Endothelial cell of umbilical vein (primary cell): Measurements from ENCODE around the gene GPR157. TPM values are rescaled to one million over a fixed set of nuclear protein-coding genes. Genes with fewer than 3 reads are reported as not detected.

ENCODE experiments used
- BruUV-seq: library from RNA; stranded (reverse); fragments of 400-500 nt; replicated peaks from 2 replicates; lab custom pipeline; 2021; lab: Mats Ljungman, UMichigan
- CTCF ChIA-PET: fragments of 300-600, 350-600 bp; sonication (Branson Sonifier 250); formaldehyde crosslinking; loops from one replicate; lab custom pipeline; 2021; ENCODE audit warnings: antibody characterized with exemption, inconsistent platforms; lab: Charles Lee
- POLR2A ChIA-PET: fragments of 300-600, 350-600 bp; sonication (Branson Sonifier 250); formaldehyde crosslinking; loops from one replicate; lab custom pipeline; 2021; ENCODE audit warnings: antibody characterized with exemption, inconsistent platforms; lab: Charles Lee
- DNase-seq: peaks from one replicate; pipeline ENCODE4 v3.0.0-alpha.2; 2011; ENCODE audit warnings: low read depth, low spot score
- FAIRE-seq: peaks from 2 replicates; lab custom pipeline; 2011; peaks lifted over from hg19 to GRCh38; lab: Jason Lieb, UNC
- H2AFZ ChIP-seq: 2 replicates; pipeline ENCODE4 v1.6.0; 2012; ENCODE audit warnings: low read depth, low read length, control low read depth, inconsistent platforms
- H3K27ac ChIP-seq: 2 replicates; pipeline ENCODE4 v1.5.1; 2011; ENCODE audit warnings: low read depth, mild to moderate bottlenecking, control low read depth, low read length, moderate library complexity; ENCODE audit not compliant: insufficient read depth
- H3K27me3 ChIP-seq, 2 experiments: 2 replicates each; pipeline versions ENCODE4 v1.6.0 to v1.6.1; 2011; ENCODE audit warnings: low read length in 2 of 2, mixed read lengths in 1 of 2; ENCODE audit not compliant: control insufficient read depth in 2 of 2, insufficient read depth in 2 of 2
- H3K36me3 ChIP-seq, 2 experiments: 2 replicates in 1 of 2; 3 replicates in 1 of 2; pipeline ENCODE4 v1.5.1; 2011; ENCODE audit warnings: low read length in 2 of 2, mild to moderate bottlenecking in 1 of 2, moderate library complexity in 1 of 2; ENCODE audit not compliant: control insufficient read depth in 2 of 2, insufficient read depth in 2 of 2; ENCODE audit errors: extremely low read depth in 1 of 2
- H3K4me1 ChIP-seq: 3 replicates; pipeline ENCODE4 v1.5.1; 2011; ENCODE audit warnings: mild to moderate bottlenecking, low read length; ENCODE audit not compliant: control insufficient read depth, insufficient read depth; ENCODE audit errors: extremely low read depth
- H3K4me2 ChIP-seq: 2 replicates; pipeline ENCODE4 v1.6.1; 2011; ENCODE audit warnings: low read length, control low read depth, mixed read lengths; ENCODE audit not compliant: insufficient read depth
- H3K4me3 ChIP-seq, 3 experiments: fragments of 200-600 bp in 1 of 3; sonication (generic), shearing (Covaris generic) in 1 of 3; replicated peaks in 1 of 3; 2 replicates each; pipeline ENCODE4 v1.5.1; 2011 to 2016; ENCODE audit warnings: control low read depth in 3 of 3, low read length in 3 of 3, mild to moderate bottlenecking in 2 of 3, inconsistent platforms in 1 of 3, low read depth in 1 of 3, moderate library complexity in 1 of 3; ENCODE audit not compliant: insufficient read depth in 1 of 3
- H3K79me2 ChIP-seq: 2 replicates; pipeline ENCODE4 v1.6.0; 2012; ENCODE audit warnings: low read length, inconsistent platforms; ENCODE audit not compliant: control insufficient read depth, insufficient read depth
- H3K9ac ChIP-seq: replicated peaks from 2 replicates; pipeline ENCODE3; 2011; ENCODE audit warnings: low read length, control low read depth; ENCODE audit not compliant: insufficient read depth; ENCODE audit errors: extremely low read depth
- H3K9me1 ChIP-seq: replicated peaks from 3 replicates; pipeline ENCODE4 v1.6.0; 2011; ENCODE audit warnings: mild to moderate bottlenecking, low read length; ENCODE audit not compliant: control insufficient read depth, insufficient read depth; ENCODE audit errors: extremely low read depth
- H3K9me3 ChIP-seq: replicated peaks from 2 replicates; pipeline ENCODE4 v1.5.1; 2012; ENCODE audit warnings: low read length, inconsistent platforms; ENCODE audit not compliant: control insufficient read depth, insufficient read depth
- H4K20me1 ChIP-seq: replicated peaks from 2 replicates; pipeline ENCODE3; 2011; ENCODE audit warnings: mild to moderate bottlenecking, low read length; ENCODE audit not compliant: control insufficient read depth, insufficient read depth; ENCODE audit errors: extremely low read depth
- CTCF ChIP-seq, 2 donors: IDR thresholded peaks; 1 replicate in 1 of 2; 2 replicates in 1 of 2; pipeline ENCODE4 v1.5.1; 2011; ENCODE audit warnings: low read length in 2 of 2, mild to moderate bottlenecking in 2 of 2, moderate library complexity in 2 of 2, control low read depth in 1 of 2, inconsistent platforms in 1 of 2, low read depth in 1 of 2; ENCODE audit not compliant: insufficient read depth in 1 of 2; ENCODE audit errors: extremely low read depth in 1 of 2
- EZH2 ChIP-seq: IDR thresholded peaks from 2 replicates; pipeline ENCODE4 v1.6.1; 2012; ENCODE audit warnings: borderline replicate concordance, low read depth, mild to moderate bottlenecking, moderate library complexity, low read length, inconsistent platforms; ENCODE audit not compliant: severe bottlenecking
- FOS ChIP-seq: IDR thresholded peaks from 2 replicates; pipeline ENCODE4 v1.6.1; 2011; ENCODE audit warnings: mild to moderate bottlenecking, low read length, moderate library complexity, borderline replicate concordance; ENCODE audit not compliant: insufficient read depth
- GATA2 ChIP-seq: IDR thresholded peaks from 2 replicates; pipeline ENCODE4 v1.7.0; 2011; ENCODE audit warnings: low read depth, mild to moderate bottlenecking, moderate library complexity, mixed read lengths, low read length; ENCODE audit not compliant: insufficient read length, insufficient read depth
- JUN ChIP-seq: IDR thresholded peaks from 2 replicates; pipeline ENCODE4 v1.6.1; 2011; ENCODE audit warnings: borderline replicate concordance, low read depth; ENCODE audit not compliant: insufficient read length, insufficient read depth
- MAX ChIP-seq: IDR thresholded peaks from 2 replicates; pipeline ENCODE4 v1.6.1; 2011; ENCODE audit not compliant: insufficient read depth, insufficient read length
- MYC ChIP-seq: IDR thresholded peaks from one replicate; pipeline ENCODE4 v1.6.1; 2011; ENCODE audit warnings: mild to moderate bottlenecking, low read depth, low read length
- POLR2A ChIP-seq: IDR thresholded peaks from 2 replicates; pipeline ENCODE4 v1.6.1; 2012; ENCODE audit warnings: low read depth, mild to moderate bottlenecking, control low read depth, low read length
- POLR2AphosphoS5 ChIP-seq: IDR thresholded peaks from 2 replicates; pipeline ENCODE4 v1.6.1; 2012; ENCODE audit warnings: low read depth, mild to moderate bottlenecking, control low read depth, low read length, moderate library complexity; ENCODE audit not compliant: insufficient read depth
- dilution Hi-C: fragments of 300-500 bp; cut with MboI; formaldehyde crosslinking; loops from one replicate; pipeline ENCODE4 v1.15.0; 2019; ENCODE audit warnings: low sequenced_read_pairs; ENCODE audit not compliant: extremely low pct_ligation_motif_present
- intact Hi-C: fragments of 100-400 bp; cut with micrococcal nuclease; formaldehyde crosslinking; loops from one replicate; pipeline ENCODE4 v1.10.0; 2022
- polyA plus RNA-seq, 4 experiments: library from polyadenylated mRNA; depleted of rRNA in 3 of 4; stranded (reverse) in 3 of 4; unstranded in 1 of 4; fragments of >200 nt; gene quantifications; 2 replicates each; pipeline versions ENCODE4 v1.2.1 to v1.2.3, GENCODE V29; 2011 to 2012; ENCODE audit warnings: missing spikeins in 1 of 4
- total RNA-seq: library from RNA; stranded (reverse); gene quantifications from 2 replicates; pipeline ENCODE4 v1.2.3, GENCODE V29; 2021

The GPR157 gene
- total and polyA plus RNA-seq, 2 donors (not counting 3 experiments of a cell fraction or from before 2014, with no cell fraction given) = 1.0 to 6.5 TPM

GRCh38 chr1:9118186-9118585, 10.7 kb downstream of the GPR157 start:
- Histone ChIP-seq H4K20me1 (no peaks in the 10 kb centered on the region), H2AFZ (no peak overlapping the region), H3K9me3 (no peaks in the 10 kb centered on the region), H3K79me2 (no peaks in the 10 kb centered on the region), H3K4me3 (no peak overlapping the region), H3K9me1 (no peaks in the 10 kb centered on the region), H3K27me3 (no peaks in the 10 kb centered on the region), H3K36me3 (no peaks in the 10 kb centered on the region), H3K4me1 (no peaks in the 10 kb centered on the region), H3K27ac (no peak overlapping the region), H3K4me2 (no peak overlapping the region), H3K9ac (no peak overlapping the region)
- CTCF ChIA-PET = interaction anchor here (1.3 kb wide), 1 partner anchor 15 kb away, joined by 3 read pairs; no protein-coding TSS in a partner anchor
- BruUV-seq = no TSS peak
- dilution Hi-C loops (no loop called here), intact Hi-C loops (no loop called here)
- POLR2A ChIA-PET = no interaction called here
- FAIRE-seq = no peak
- DNase-seq = no peak
- TF ChIP-seq FOS = no peak
- no peak for TF ChIP-seq JUN
- no peak for TF ChIP-seq MYC
- TF ChIP-seq POLR2A = no peak
- no peak for TF ChIP-seq MAX
- TF ChIP-seq EZH2 = no peak
- no peak for TF ChIP-seq CTCF (IDR thresholded peaks at IDR 0.05; ENCODE audit: extremely low read depth in 1 of 2, insufficient read depth in 1 of 2, low read depth in 1 of 2, low read length in 2 of 2)
- no peak for TF ChIP-seq GATA2
- TF ChIP-seq POLR2AphosphoS5 = no peak
